H9 (cell line): ENCODE data around the gene SRCAP. TPM values are rescaled to one million over a fixed set of nuclear protein-coding genes. Genes with fewer than 3 reads are reported as not detected.
A peak's percentile ranks its signal among the peaks of the same experiment; 100 is the strongest.

Experiments used
- DNase-seq: peaks from one replicate; pipeline ENCODE4 v3.0.0-alpha.2; 2017
- H2AFZ ChIP-seq: one replicate; pipeline ENCODE4 v1.6.1; 2013; ENCODE audit warnings: mild to moderate bottlenecking, low read length, control low read depth, moderate library complexity
- H2AK5ac ChIP-seq: 2 replicates; pipeline ENCODE4 v1.6.1; 2013; ENCODE audit warnings: low read length, control low read depth, mixed read lengths; ENCODE audit not compliant: insufficient read length
- H2BK120ac ChIP-seq: one replicate; pipeline ENCODE4 v1.6.1; 2013; ENCODE audit warnings: low read depth, mild to moderate bottlenecking, low read length, control low read depth, inconsistent platforms; ENCODE audit not compliant: poor library complexity, severe bottlenecking
- H2BK12ac ChIP-seq: 2 replicates; pipeline ENCODE4 v1.6.1; 2013; ENCODE audit warnings: low read length, control low read depth, mixed read lengths, low read depth; ENCODE audit not compliant: insufficient read length
- H2BK15ac ChIP-seq: 2 replicates; pipeline ENCODE4 v1.6.1; 2013; ENCODE audit warnings: low read depth, low read length, control low read depth
- H2BK20ac ChIP-seq: one replicate; pipeline ENCODE4 v1.6.1; 2013; ENCODE audit warnings: low read depth, mild to moderate bottlenecking, low read length, control low read depth, inconsistent platforms; ENCODE audit not compliant: poor library complexity, severe bottlenecking
- H2BK5ac ChIP-seq: 2 replicates; pipeline ENCODE4 v1.6.1; 2013; ENCODE audit warnings: low read length, control low read depth, mixed read lengths; ENCODE audit not compliant: insufficient read length
- H3K14ac ChIP-seq: 2 replicates; pipeline ENCODE4 v1.6.1; 2013; ENCODE audit warnings: low read length, control low read depth; ENCODE audit not compliant: insufficient read depth
- H3K18ac ChIP-seq: 2 replicates; pipeline ENCODE4 v1.6.1; 2013; ENCODE audit warnings: low read depth, mild to moderate bottlenecking, mixed read lengths, low read length, control low read depth; ENCODE audit not compliant: insufficient read length
- H3K23ac ChIP-seq: 2 replicates; pipeline ENCODE4 v1.6.1; 2013; ENCODE audit warnings: low read length, control low read depth, mixed read lengths, low read depth; ENCODE audit not compliant: insufficient read length
- H3K23me2 ChIP-seq: 2 replicates; pipeline ENCODE4 v1.6.1; 2013; ENCODE audit warnings: low read depth, mild to moderate bottlenecking, mixed read lengths, low read length, control low read depth; ENCODE audit not compliant: insufficient read length, poor library complexity, severe bottlenecking
- H3K27ac ChIP-seq: 2 replicates; pipeline ENCODE4 v1.5.1; 2013; ENCODE audit warnings: low read length, control low read depth, mixed read lengths, low read depth; ENCODE audit not compliant: insufficient read length
- H3K27me3 ChIP-seq: 2 replicates; pipeline ENCODE4 v1.6.1; 2013; ENCODE audit warnings: low read length, control low read depth, inconsistent platforms; ENCODE audit not compliant: insufficient read depth
- H3K4ac ChIP-seq: 2 replicates; pipeline ENCODE4 v1.6.1; 2013; ENCODE audit warnings: low read depth, mild to moderate bottlenecking, control low read depth, inconsistent platforms, low read length, moderate library complexity
- H3K4me1 ChIP-seq: 2 replicates; pipeline ENCODE4 v1.6.1; 2013; ENCODE audit warnings: low read length, control low read depth, inconsistent platforms; ENCODE audit not compliant: insufficient read depth
- H3K4me2 ChIP-seq: 2 replicates; pipeline ENCODE4 v1.6.1; 2013; ENCODE audit warnings: low read length, control low read depth, mixed read lengths; ENCODE audit not compliant: insufficient read length, insufficient read depth
- H3K56ac ChIP-seq: 2 replicates; pipeline ENCODE4 v1.6.1; 2013; ENCODE audit warnings: low read depth, mild to moderate bottlenecking, mixed read lengths, low read length, control low read depth; ENCODE audit not compliant: insufficient read length
- H3K79me1 ChIP-seq: 2 replicates; pipeline ENCODE4 v1.6.1; 2013; ENCODE audit warnings: low read depth, mild to moderate bottlenecking, moderate library complexity, low read length, control low read depth, inconsistent platforms; ENCODE audit not compliant: insufficient read depth, poor library complexity, severe bottlenecking
- H3K79me2 ChIP-seq: 2 replicates; pipeline ENCODE4 v1.6.1; 2013; ENCODE audit warnings: low read length, control low read depth, inconsistent platforms; ENCODE audit not compliant: insufficient read depth
- H3K9ac ChIP-seq: 2 replicates; pipeline ENCODE4 v1.6.1; 2013; ENCODE audit warnings: low read length, control low read depth, mixed read lengths; ENCODE audit not compliant: insufficient read length; ENCODE audit errors: extremely low read depth
- H3K9me3 ChIP-seq: one replicate; pipeline ENCODE4 v1.6.1; 2013; ENCODE audit warnings: low read depth, low read length, inconsistent platforms; ENCODE audit not compliant: control insufficient read depth
- H3T11ph ChIP-seq: one replicate; pipeline ENCODE4 v1.6.1; 2013; ENCODE audit warnings: mild to moderate bottlenecking, low read length, control low read depth, inconsistent platforms
- H4K20me1 ChIP-seq: one replicate; pipeline ENCODE4 v1.6.1; 2013; ENCODE audit not compliant: control insufficient read depth, insufficient read length, insufficient read depth
- H4K5ac ChIP-seq: 2 replicates; pipeline ENCODE4 v1.6.1; 2013; ENCODE audit warnings: low read depth, mild to moderate bottlenecking, mixed read lengths, low read length, control low read depth; ENCODE audit not compliant: insufficient read length
- H4K8ac ChIP-seq: replicated peaks from 2 replicates; pipeline ENCODE4 v1.6.1; 2013; ENCODE audit warnings: low read length, control low read depth, mixed read lengths, low read depth; ENCODE audit not compliant: insufficient read length
- H4K91ac ChIP-seq: 2 replicates; pipeline ENCODE4 v1.6.1; 2013; ENCODE audit warnings: low read depth, mild to moderate bottlenecking, moderate library complexity, mixed read lengths, low read length, control low read depth; ENCODE audit not compliant: insufficient read length
- H3K27ac Mint-ChIP-seq, 3 experiments: 2 replicates in 2 of 3; 3 replicates in 1 of 3; pipeline ENCODE4 v1.8.0; 2020 to 2021; ENCODE audit warnings: mixed read lengths in 3 of 3, mild to moderate bottlenecking in 1 of 3, moderate library complexity in 1 of 3
- H3K27me3 Mint-ChIP-seq: 2 replicates; pipeline ENCODE4 v1.8.0; 2021; ENCODE audit warnings: low read depth, mild to moderate bottlenecking, moderate library complexity, mixed read lengths
- H3K36me3 Mint-ChIP-seq, 3 experiments: 2 replicates in 2 of 3; 3 replicates in 1 of 3; pipeline ENCODE4 v1.8.0; 2020 to 2021; ENCODE audit warnings: low read depth in 3 of 3, mixed read lengths in 3 of 3; ENCODE audit not compliant: insufficient read depth in 1 of 3
- H3K4me1 Mint-ChIP-seq, 2 experiments: 2 replicates each; pipeline ENCODE4 v1.8.0; 2020; ENCODE audit warnings: mixed read lengths in 2 of 2
- H3K4me3 Mint-ChIP-seq, 2 experiments: 2 replicates in 1 of 2; 3 replicates in 1 of 2; pipeline ENCODE4 v1.8.0; 2020 to 2021; ENCODE audit warnings: mild to moderate bottlenecking in 2 of 2, mixed read lengths in 2 of 2, moderate library complexity in 1 of 2
- H3K9me3 Mint-ChIP-seq, 2 experiments: 2 replicates in 1 of 2; 3 replicates in 1 of 2; pipeline ENCODE4 v1.8.0; 2020; ENCODE audit warnings: mild to moderate bottlenecking in 2 of 2, mixed read lengths in 2 of 2, moderate library complexity in 1 of 2
- WGBS: extraction: QIAGEN DNeasy Blood & Tissue Kit; methylation state at CpG from one replicate; pipeline ENCODE4 v1.1.7; 2013; ENCODE audit warnings: missing lambda C conversion rate, low lambda C conversion rate, mixed read lengths; ENCODE audit not compliant: insufficient read length; ENCODE audit errors: extremely low coverage; 5-methylcytosine and 5-hydroxymethylcytosine counted together
- total RNA-seq: library from RNA; stranded (reverse); gene quantifications from 2 replicates; pipeline ENCODE4 v1.2.1, GENCODE V29; 2021
- TF ChIP-seq, protein P1 (sequence below): fragments of 200-600 bp; sonication (generic); conservative IDR thresholded peaks from 3 replicates; pipeline ENCODE4 v1.8.0; 2021; ENCODE audit warnings: antibody characterized with exemption, mild to moderate bottlenecking

Gene SRCAP
- total RNA-seq, 1 experiment from 2014 or later = 63.1 TPM

DNA sequence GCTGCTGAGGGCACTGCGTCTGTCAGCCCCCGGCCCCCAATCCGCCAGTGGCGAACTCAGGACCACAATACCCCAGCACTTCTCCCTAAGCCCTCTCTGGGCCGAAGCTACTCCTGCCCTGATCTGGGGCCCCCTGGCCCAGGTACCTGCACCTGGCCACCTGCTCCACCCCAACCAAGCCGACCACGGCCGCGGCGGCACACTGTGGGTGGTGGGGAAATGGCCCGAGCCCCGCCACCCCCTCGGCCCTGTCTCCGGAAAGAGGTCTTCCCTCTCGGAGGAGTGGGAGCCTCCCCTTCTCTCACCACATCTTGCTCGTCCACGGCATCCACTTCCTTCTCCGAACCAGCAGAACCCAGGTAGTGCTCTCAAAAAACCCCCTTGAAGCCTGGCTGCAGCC is 44.1 kb upstream of the SRCAP start:
- Histone ChIP-seq H2AK5ac (no peak overlapping the region), H3K9me3 (no peaks in the 10 kb centered on the region), H3K27ac (no peak overlapping the region), H3K79me1 (no peaks in the 10 kb centered on the region), H4K20me1 (no peaks in the 10 kb centered on the region), H3K56ac (no peak overlapping the region), H2AFZ (no peak overlapping the region), H4K5ac (no peak overlapping the region), H3K14ac (no peak overlapping the region), H3K79me2 (no peaks in the 10 kb centered on the region), H3K23me2 (peaks cover 6% of the 10 kb centered on the region), H2BK120ac (no peak overlapping the region), H4K91ac (no peak overlapping the region), H2BK15ac (no peak overlapping the region), H3T11ph (no peak overlapping the region), H2BK12ac (no peak overlapping the region), H3K4ac (no peak overlapping the region), H4K8ac (no peak overlapping the region), H3K27me3 (peaks cover 7% of the 10 kb centered on the region; the same call in 1 of the 2 replicates), H2BK5ac (no peak overlapping the region), H3K4me2 (no peak overlapping the region), H3K23ac (no peak overlapping the region), H3K9ac (no peak overlapping the region), H3K18ac (no peak overlapping the region), H2BK20ac (no peak overlapping the region), H3K4me1 (no peaks in the 10 kb centered on the region)
- no CpG with 5 or more reads among the region's 18 CpGs for WGBS
- Mint-ChIP-seq H3K36me3 (peaks cover 5 to 25% (median 16%) of the 10 kb centered on the region in 3 experiments; a peak in 6 of 7 replicates), H3K4me3 (peak overlapping the region in 1 of 2 experiments; percentile 62; a peak in 1 of 5 replicates), H3K27me3 (peaks cover 26% of the 10 kb centered on the region), H3K27ac (no peak overlapping the region), H3K4me1 (peaks cover 13 to 18% of the 10 kb centered on the region in 2 experiments), H3K9me3 (no peaks in the 10 kb centered on the region)
- TF ChIP-seq, protein P1, sequence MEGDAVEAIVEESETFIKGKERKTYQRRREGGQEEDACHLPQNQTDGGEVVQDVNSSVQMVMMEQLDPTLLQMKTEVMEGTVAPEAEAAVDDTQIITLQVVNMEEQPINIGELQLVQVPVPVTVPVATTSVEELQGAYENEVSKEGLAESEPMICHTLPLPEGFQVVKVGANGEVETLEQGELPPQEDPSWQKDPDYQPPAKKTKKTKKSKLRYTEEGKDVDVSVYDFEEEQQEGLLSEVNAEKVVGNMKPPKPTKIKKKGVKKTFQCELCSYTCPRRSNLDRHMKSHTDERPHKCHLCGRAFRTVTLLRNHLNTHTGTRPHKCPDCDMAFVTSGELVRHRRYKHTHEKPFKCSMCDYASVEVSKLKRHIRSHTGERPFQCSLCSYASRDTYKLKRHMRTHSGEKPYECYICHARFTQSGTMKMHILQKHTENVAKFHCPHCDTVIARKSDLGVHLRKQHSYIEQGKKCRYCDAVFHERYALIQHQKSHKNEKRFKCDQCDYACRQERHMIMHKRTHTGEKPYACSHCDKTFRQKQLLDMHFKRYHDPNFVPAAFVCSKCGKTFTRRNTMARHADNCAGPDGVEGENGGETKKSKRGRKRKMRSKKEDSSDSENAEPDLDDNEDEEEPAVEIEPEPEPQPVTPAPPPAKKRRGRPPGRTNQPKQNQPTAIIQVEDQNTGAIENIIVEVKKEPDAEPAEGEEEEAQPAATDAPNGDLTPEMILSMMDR = no peak
- no peak for DNase-seq
